Erythroblast (primary cell): ENCODE results near the gene SNAPC2.

Source experiments
- GATA1 ChIP-seq: IDR thresholded peaks from 2 replicates; pipeline ENCODE4 v1.6.1; 2011; ENCODE audit warnings: low read depth, mild to moderate bottlenecking, control low read depth, low read length, moderate library complexity
- POLR2A ChIP-seq: IDR thresholded peaks from 2 replicates; pipeline ENCODE4 v1.6.1; 2011; ENCODE audit warnings: mild to moderate bottlenecking, low read length

DNA sequence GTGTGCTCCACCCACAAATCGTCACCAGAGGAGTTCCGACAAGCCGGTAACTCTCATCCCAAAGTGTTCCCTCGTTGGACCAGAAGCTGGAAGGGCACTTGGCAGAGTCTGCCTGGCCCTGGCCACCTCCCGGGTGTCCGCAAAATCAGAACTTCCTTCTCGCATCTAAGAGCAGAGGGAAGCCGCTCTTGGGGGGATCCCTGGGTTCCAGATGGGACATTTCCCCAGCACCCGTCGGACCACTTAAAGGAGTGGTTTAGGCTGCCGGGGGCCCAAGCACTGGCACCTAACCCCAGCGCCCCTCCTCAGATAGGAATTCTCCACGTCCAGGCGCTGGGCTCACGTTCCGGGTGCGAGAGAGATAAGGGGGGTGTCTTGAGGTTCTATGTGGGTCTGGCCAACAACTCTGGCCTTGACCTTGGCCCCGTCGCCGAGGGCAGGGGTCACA, 17.3 kb upstream of the SNAPC2 start:
- TF ChIP-seq POLR2A: no peak
- TF ChIP-seq GATA1: no peak
